HG02678 (cell line): ENCODE measurements around the gene DNER.

ENCODE experiments used
- ATAC-seq: cut with Tn5 transposase; IDR thresholded peaks from one replicate; pipeline ENCODE4 v1.9.1; 2021; ENCODE audit warnings: mild to moderate bottlenecking, moderate library complexity; ENCODE audit not compliant: unreplicated experiment

DNER gene

GRCh38 chr2:229673676-229674075, 40.7 kb downstream of the DNER start:
- ATAC-seq = no peak

GRCh38 chr2:229672021-229672420, 42.3 kb downstream of the DNER start:
- ATAC-seq = no peak

- no peak for ATAC-seq
Observed at GRCh38 chr2:229669841-229670240, 44.5 kb downstream of the DNER start.

GRCh38 chr2:229666811-229667210, 47.5 kb downstream of the DNER start:
- ATAC-seq = no peak

- no peak for ATAC-seq
Observed at GRCh38 chr2:229665158-229665557, 49.2 kb downstream of the DNER start.

- no peak for ATAC-seq
Observed at GRCh38 chr2:229661478-229661877, 52.9 kb downstream of the DNER start.

- ATAC-seq = no peak
Observed at GRCh38 chr2:229660951-229661350, 53.4 kb downstream of the DNER start.

GRCh38 chr2:229660391-229660790, 54.0 kb downstream of the DNER start:
- ATAC-seq = no peak

GRCh38 chr2:229658004-229658403, 56.4 kb downstream of the DNER start:
- ATAC-seq = no peak

- ATAC-seq = no peak
Observed at GRCh38 chr2:229654437-229654836, 59.9 kb downstream of the DNER start.

- ATAC-seq = no peak
Observed at GRCh38 chr2:229653531-229653930, 60.8 kb downstream of the DNER start.

GRCh38 chr2:229652796-229653195, 61.6 kb downstream of the DNER start:
- ATAC-seq = no peak

GRCh38 chr2:229650901-229651300, 63.5 kb downstream of the DNER start:
- no peak for ATAC-seq

- no peak for ATAC-seq
Observed at GRCh38 chr2:229650059-229650458, 64.3 kb downstream of the DNER start.

- no peak for ATAC-seq
Observed at GRCh38 chr2:229646186-229646723, 68.1 kb downstream of the DNER start.

- no peak for ATAC-seq
Observed at GRCh38 chr2:229642371-229642770, 72.0 kb downstream of the DNER start.

- ATAC-seq = no peak
Observed at GRCh38 chr2:229641676-229642075, 72.7 kb downstream of the DNER start.

- no peak for ATAC-seq
Observed at GRCh38 chr2:229640636-229641035, 73.7 kb downstream of the DNER start.

- no peak for ATAC-seq
Observed at GRCh38 chr2:229636571-229636970, 77.8 kb downstream of the DNER start.

- ATAC-seq = no peak
Observed at GRCh38 chr2:229635371-229635680, 79.0 kb downstream of the DNER start.

GRCh38 chr2:229634601-229635370, 79.6 kb downstream of the DNER start:
- ATAC-seq = no peak

GRCh38 chr2:229633556-229633955, 80.8 kb downstream of the DNER start:
- ATAC-seq = no peak

GRCh38 chr2:229629039-229629438, 85.3 kb downstream of the DNER start:
- no peak for ATAC-seq
